Measurements from ENCODE around the gene AOX1.

DNA sequence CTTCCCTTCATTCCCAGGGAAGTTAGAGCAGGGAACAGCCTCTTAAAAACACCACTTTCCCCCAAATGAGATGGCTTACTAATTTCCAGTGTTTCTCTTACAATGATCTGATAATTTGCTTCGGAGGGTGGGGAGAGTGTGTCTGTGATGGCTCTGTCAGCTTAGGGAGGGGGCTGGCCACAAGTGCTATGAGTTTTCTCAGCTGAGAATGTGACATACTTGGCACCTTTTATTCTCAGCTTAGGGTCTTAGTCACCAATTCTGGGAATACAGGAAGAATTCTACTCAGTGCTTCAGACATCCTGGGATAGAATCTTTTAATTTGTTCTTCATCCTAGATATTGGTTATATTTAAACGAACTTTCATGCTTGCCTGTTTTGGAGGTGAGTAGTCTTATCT is 64.4 kb downstream of the AOX1 start:
- TF ChIP-seq CTCF (IDR thresholded peaks at IDR 0.05) (no peak), POLR2A (IDR thresholded peaks at IDR 0.05) (no peak)

Data from lower leg skin (tissue), 3 donors.